Prostate gland (tissue), 2 donors: ENCODE results near the gene DCUN1D2.

Experiments
- POLR2A ChIP-seq: fragments of 450-650 bp; IDR thresholded peaks from one replicate; pipeline ENCODE4 v1.6.1; 2016; ENCODE audit warnings: antibody characterized with exemption, mild to moderate bottlenecking
- POLR2AphosphoS5 ChIP-seq: sonication (generic); formaldehyde crosslinking; IDR thresholded peaks from one replicate; pipeline ENCODE4 v1.6.1; 2017; ENCODE audit warnings: antibody characterized with exemption
- TF ChIP-seq, protein P1 (sequence below), 4 experiments: fragments of 200-600 bp in 2 of 4; fragments of 450-650 bp in 2 of 4; sonication (generic) in 2 of 4; IDR thresholded peaks; 1 replicate in 3 of 4; 2 replicates in 1 of 4; pipeline ENCODE4 v1.5.1; 2016 to 2019; ENCODE audit warnings: antibody characterized with exemption in 4 of 4, mild to moderate bottlenecking in 2 of 4, moderate library complexity in 2 of 4

DNA sequence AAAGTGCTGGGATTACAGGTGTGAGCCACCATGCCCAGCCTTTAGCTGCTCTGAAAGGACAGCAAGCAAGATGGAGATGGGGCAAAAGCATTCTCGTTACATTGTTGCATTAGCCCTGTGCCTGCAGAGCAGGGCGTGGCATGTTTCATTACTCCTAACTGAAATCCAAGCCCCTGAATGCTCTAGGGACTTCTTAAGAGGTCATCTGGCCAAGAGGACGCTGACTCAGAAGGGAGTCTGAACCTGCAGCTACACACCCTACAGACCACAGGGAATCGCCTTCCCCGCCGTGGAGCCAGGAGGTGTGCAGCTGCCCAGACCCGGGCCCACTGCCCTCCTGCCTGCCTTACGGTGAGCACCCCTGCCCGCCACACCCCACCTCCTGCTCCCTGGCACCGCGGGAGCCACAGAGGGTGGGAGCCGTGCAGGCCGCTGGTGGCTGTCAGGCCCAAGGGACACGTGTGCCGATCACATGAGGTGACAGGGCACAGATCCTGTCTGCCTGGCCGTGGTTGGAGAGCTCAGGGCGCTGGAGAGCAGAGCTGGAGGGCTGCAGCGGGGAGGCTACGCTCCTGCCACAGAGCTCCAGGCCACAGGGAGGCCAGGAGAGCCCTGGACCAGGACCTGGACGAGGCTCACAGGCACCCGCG lies 64.4 kb downstream of the DCUN1D2 start:
- TF ChIP-seq, protein P1, sequence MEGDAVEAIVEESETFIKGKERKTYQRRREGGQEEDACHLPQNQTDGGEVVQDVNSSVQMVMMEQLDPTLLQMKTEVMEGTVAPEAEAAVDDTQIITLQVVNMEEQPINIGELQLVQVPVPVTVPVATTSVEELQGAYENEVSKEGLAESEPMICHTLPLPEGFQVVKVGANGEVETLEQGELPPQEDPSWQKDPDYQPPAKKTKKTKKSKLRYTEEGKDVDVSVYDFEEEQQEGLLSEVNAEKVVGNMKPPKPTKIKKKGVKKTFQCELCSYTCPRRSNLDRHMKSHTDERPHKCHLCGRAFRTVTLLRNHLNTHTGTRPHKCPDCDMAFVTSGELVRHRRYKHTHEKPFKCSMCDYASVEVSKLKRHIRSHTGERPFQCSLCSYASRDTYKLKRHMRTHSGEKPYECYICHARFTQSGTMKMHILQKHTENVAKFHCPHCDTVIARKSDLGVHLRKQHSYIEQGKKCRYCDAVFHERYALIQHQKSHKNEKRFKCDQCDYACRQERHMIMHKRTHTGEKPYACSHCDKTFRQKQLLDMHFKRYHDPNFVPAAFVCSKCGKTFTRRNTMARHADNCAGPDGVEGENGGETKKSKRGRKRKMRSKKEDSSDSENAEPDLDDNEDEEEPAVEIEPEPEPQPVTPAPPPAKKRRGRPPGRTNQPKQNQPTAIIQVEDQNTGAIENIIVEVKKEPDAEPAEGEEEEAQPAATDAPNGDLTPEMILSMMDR (IDR thresholded peaks at IDR 0.05) = no peak
- TF ChIP-seq POLR2A (no peak), POLR2AphosphoS5 (no peak)
